HepG2 (cell line): Measurements from ENCODE around the gene MOV10L1. TPM values are rescaled to one million over a fixed set of nuclear protein-coding genes. Genes with fewer than 3 reads are reported as not detected.

Source experiments
- ATAC-seq: fragments of 200-7000 bp; cut with Tn5 transposase; 3 replicates; pipeline ENCODE4 v1.9.1; 2020; ENCODE audit warnings: mild to moderate bottlenecking, moderate library complexity
- BruUV-seq: library from RNA; stranded (reverse); fragments of 400-500 nt; replicated peaks from 2 replicates; lab custom pipeline; 2021; lab: Mats Ljungman, UMichigan
- CTCF ChIA-PET: fragments of 300-600 bp; formaldehyde crosslinking; extraction: SDS; loops from one replicate; lab custom pipeline; 2021; ENCODE audit warnings: low total read pairs, inconsistent platforms, low intra/inter-chr PET ratio; lab: Yijun Ruan, JAX
- POLR2A ChIA-PET: fragments of 350-600 bp; sonication (Branson Sonifier 250); formaldehyde crosslinking; loops from one replicate; lab custom pipeline; 2020; ENCODE audit warnings: antibody characterized with exemption, inconsistent platforms; lab: Yijun Ruan, JAX
- DNase-seq: peaks from one replicate; pipeline ENCODE4 v3.0.0-alpha.2; 2015; ENCODE audit warnings: low spot score
- FAIRE-seq: peaks from 3 replicates; lab custom pipeline; 2011; peaks lifted over from hg19 to GRCh38; lab: Jason Lieb, UNC
- H2AFZ ChIP-seq: one replicate; pipeline ENCODE4 v1.6.1; 2011; ENCODE audit warnings: low read length, inconsistent platforms
- H3K27ac ChIP-seq: fragments of 300-600 bp; 3 replicates; pipeline ENCODE4 v1.8.0; 2011; ENCODE audit warnings: mixed run types, mild to moderate bottlenecking, mixed read lengths, low read length, inconsistent platforms; ENCODE audit not compliant: insufficient read depth; ENCODE audit errors: extremely low read length
- H3K27me3 ChIP-seq, 2 experiments: fragments of 200-600 bp in 1 of 2; 2 replicates in 1 of 2; 3 replicates in 1 of 2; pipeline versions ENCODE4 v1.6.0 to v1.8.0; 2011; ENCODE audit warnings: low read length in 2 of 2, mild to moderate bottlenecking in 2 of 2, moderate library complexity in 2 of 2, inconsistent platforms in 1 of 2; ENCODE audit not compliant: insufficient read depth in 2 of 2, control insufficient read depth in 1 of 2
- H3K36me3 ChIP-seq, 2 experiments: fragments of 200-600 bp in 1 of 2; replicated peaks in 1 of 2; 2 replicates in 1 of 2; 3 replicates in 1 of 2; pipeline versions ENCODE4 v1.5.1 to v1.8.0; 2011; ENCODE audit warnings: low read length in 2 of 2, inconsistent platforms in 1 of 2; ENCODE audit not compliant: insufficient read depth in 2 of 2, control insufficient read depth in 1 of 2
- H3K4me1 ChIP-seq: 2 replicates; pipeline ENCODE4 v1.5.1; 2012; ENCODE audit warnings: low read length, inconsistent platforms; ENCODE audit not compliant: insufficient read depth
- H3K4me2 ChIP-seq: 2 replicates; pipeline ENCODE4 v1.6.0; 2011; ENCODE audit warnings: low read depth, low read length, inconsistent platforms
- H3K4me3 ChIP-seq, 3 experiments: fragments of 200-600 bp in 1 of 3; sonication (generic), shearing (Covaris generic) in 1 of 3; replicated peaks in 1 of 3; 2 replicates each; pipeline ENCODE4 v1.5.1; 2011 to 2016; ENCODE audit warnings: low read length in 3 of 3, inconsistent platforms in 2 of 3, low read depth in 2 of 3, mild to moderate bottlenecking in 2 of 3, control low read depth in 1 of 3, mixed read lengths in 1 of 3; ENCODE audit not compliant: insufficient read depth in 1 of 3
- H3K79me2 ChIP-seq: one replicate; pipeline ENCODE4 v1.6.1; 2011; ENCODE audit warnings: low read length, inconsistent platforms; ENCODE audit not compliant: insufficient read depth
- H3K9ac ChIP-seq: 2 replicates; pipeline ENCODE4 v1.6.0; 2011; ENCODE audit warnings: mild to moderate bottlenecking, low read depth, low read length, inconsistent platforms; ENCODE audit not compliant: insufficient read depth
- H3K9me3 ChIP-seq: 2 replicates; pipeline ENCODE4 v1.5.1; 2012; ENCODE audit warnings: mild to moderate bottlenecking, low read length
- H4K20me1 ChIP-seq: 2 replicates; pipeline ENCODE4 v1.6.0; 2011; ENCODE audit warnings: inconsistent platforms, mild to moderate bottlenecking, low read length, moderate library complexity; ENCODE audit not compliant: insufficient read depth
- ARNTL ChIP-seq: sonication (generic); formaldehyde crosslinking; IDR thresholded peaks from 2 replicates; pipeline ENCODE4 v1.4.0; 2020; ENCODE audit warnings: mild to moderate bottlenecking, missing genetic modification reagents
- CENPX ChIP-seq: sonication (generic); formaldehyde crosslinking; IDR thresholded peaks from 2 replicates; pipeline ENCODE4 v1.9.0; 2021; ENCODE audit warnings: mild to moderate bottlenecking, missing genetic modification reagents, moderate library complexity
- HNRNPK ChIP-seq: fragments of 200-400 bp; formaldehyde crosslinking; IDR thresholded peaks from 2 replicates; pipeline ENCODE4 v1.6.1; 2018; ENCODE audit warnings: low read length, low read depth, moderate library complexity, mild to moderate bottlenecking; ENCODE audit not compliant: poor library complexity, severe bottlenecking
- HNRNPLL ChIP-seq: fragments of 200-400 bp; formaldehyde crosslinking; IDR thresholded peaks from 2 replicates; pipeline ENCODE4 v1.6.1; 2017; ENCODE audit warnings: mild to moderate bottlenecking, low read depth, low read length; ENCODE audit not compliant: poor library complexity, severe bottlenecking
- PHF20 ChIP-seq: sonication (generic); formaldehyde crosslinking; IDR thresholded peaks from 2 replicates; pipeline ENCODE4 v1.5.0; 2020; ENCODE audit warnings: mild to moderate bottlenecking, missing genetic modification reagents
- SP4 ChIP-seq: sonication (generic); formaldehyde crosslinking; IDR thresholded peaks from 2 replicates; pipeline ENCODE4 v1.8.1; 2023; ENCODE audit warnings: mild to moderate bottlenecking, missing genetic modification reagents
- SRSF9 ChIP-seq: fragments of 200-400 bp; formaldehyde crosslinking; IDR thresholded peaks from 2 replicates; pipeline ENCODE4 v1.6.1; 2018; ENCODE audit warnings: borderline replicate concordance, mild to moderate bottlenecking, low read depth, low read length; ENCODE audit not compliant: insufficient read depth, poor library complexity, severe bottlenecking
- STAG1 ChIP-seq: sonication (generic); formaldehyde crosslinking; IDR thresholded peaks from 2 replicates; pipeline ENCODE4 v1.4.0; 2020; ENCODE audit warnings: missing genetic modification reagents
- XRCC5 ChIP-seq: fragments of 200-400 bp; formaldehyde crosslinking; optimal IDR thresholded peaks from 2 replicates; pipeline ENCODE3; 2017; ENCODE audit warnings: mild to moderate bottlenecking, low read length
- ZFP62 ChIP-seq: sonication (generic); formaldehyde crosslinking; IDR thresholded peaks from 2 replicates; pipeline ENCODE4 v1.4.0; 2020; ENCODE audit warnings: missing genetic modification reagents
- ZFY ChIP-seq: sonication (generic); formaldehyde crosslinking; IDR thresholded peaks from 2 replicates; pipeline ENCODE4 v1.4.0; 2020; ENCODE audit warnings: missing genetic modification reagents
- ZNF205 ChIP-seq: IDR thresholded peaks from 2 replicates; pipeline ENCODE4 v1.6.1; 2018; ENCODE audit warnings: missing biosample characterization, missing genetic modification reagents
- ZNF264 ChIP-seq: sonication (generic); formaldehyde crosslinking; IDR thresholded peaks from 2 replicates; pipeline ENCODE4 v1.4.0; 2020; ENCODE audit warnings: missing genetic modification reagents
- ZNF383 ChIP-seq: sonication (generic); formaldehyde crosslinking; IDR thresholded peaks from 2 replicates; pipeline ENCODE4 v1.4.0; 2020; ENCODE audit warnings: missing genetic modification reagents, mild to moderate bottlenecking, borderline replicate concordance
- ZNF496 ChIP-seq: sonication (generic); formaldehyde crosslinking; IDR thresholded peaks from 2 replicates; pipeline ENCODE4 v1.8.1; 2023; ENCODE audit warnings: mild to moderate bottlenecking, moderate library complexity, missing genetic modification reagents; ENCODE audit not compliant: insufficient replicate concordance
- ZNF720 ChIP-seq: sonication (generic); formaldehyde crosslinking; IDR thresholded peaks from 2 replicates; pipeline ENCODE4 v1.4.0; 2020; ENCODE audit warnings: missing genetic modification reagents
- WGBS: methylation state at CpG from one replicate; pipeline ENCODE4 v1.1.6; 2017; ENCODE audit warnings: low lambda C conversion rate; 5-methylcytosine and 5-hydroxymethylcytosine counted together
- in situ Hi-C: cut with HindIII; loops from 2 replicates; pipeline ENCODE4 v1.10.0; 2017; ENCODE audit warnings: low pct_unique_long_range_greater_than_20kb; ENCODE audit not compliant: extremely low pct_ligation_motif_present
- intact Hi-C: fragments of 100-400 bp; cut with micrococcal nuclease; formaldehyde crosslinking; loops from one replicate; pipeline ENCODE4 v1.10.0; 2022; ENCODE audit not compliant: unreplicated experiment
- polyA plus RNA-seq, 8 experiments: library from polyadenylated mRNA; depleted of rRNA in 3 of 8; stranded (reverse) in 7 of 8; unstranded in 1 of 8; fragments of >200 nt; fragmentation: Illumina TruSeq in 4 of 8; extraction: Trizol in 4 of 8; gene quantifications; 2 replicates each; pipeline versions ENCODE4 v1.2.1 to v1.2.3, GENCODE V29; 2011 to 2016; ENCODE audit warnings: low read depth in 4 of 8, missing spikeins in 1 of 8, mixed read lengths in 1 of 8; ENCODE audit not compliant: insufficient read depth in 1 of 8
- total RNA-seq, 5 experiments: library from RNA; depleted of rRNA; stranded (reverse); fragments of >200 nt; fragmentation: Illumina TruSeq; extraction: Trizol; gene quantifications; 2 replicates each; pipeline ENCODE4 v1.2.3, GENCODE V29; 2016; ENCODE audit warnings: low read depth in 1 of 5
- TF ChIP-seq, protein P1 (sequence below): sonication (generic); formaldehyde crosslinking; IDR thresholded peaks from 2 replicates; pipeline ENCODE4 v1.4.0; 2020; ENCODE audit warnings: missing genetic modification reagents, borderline replicate concordance

MOV10L1 gene
- total and polyA plus RNA-seq, 2 of the 13 experiments (the other 11 are each of a cell fraction or from before 2014, with no cell fraction given) = 0.11 to 0.12 TPM

DNA sequence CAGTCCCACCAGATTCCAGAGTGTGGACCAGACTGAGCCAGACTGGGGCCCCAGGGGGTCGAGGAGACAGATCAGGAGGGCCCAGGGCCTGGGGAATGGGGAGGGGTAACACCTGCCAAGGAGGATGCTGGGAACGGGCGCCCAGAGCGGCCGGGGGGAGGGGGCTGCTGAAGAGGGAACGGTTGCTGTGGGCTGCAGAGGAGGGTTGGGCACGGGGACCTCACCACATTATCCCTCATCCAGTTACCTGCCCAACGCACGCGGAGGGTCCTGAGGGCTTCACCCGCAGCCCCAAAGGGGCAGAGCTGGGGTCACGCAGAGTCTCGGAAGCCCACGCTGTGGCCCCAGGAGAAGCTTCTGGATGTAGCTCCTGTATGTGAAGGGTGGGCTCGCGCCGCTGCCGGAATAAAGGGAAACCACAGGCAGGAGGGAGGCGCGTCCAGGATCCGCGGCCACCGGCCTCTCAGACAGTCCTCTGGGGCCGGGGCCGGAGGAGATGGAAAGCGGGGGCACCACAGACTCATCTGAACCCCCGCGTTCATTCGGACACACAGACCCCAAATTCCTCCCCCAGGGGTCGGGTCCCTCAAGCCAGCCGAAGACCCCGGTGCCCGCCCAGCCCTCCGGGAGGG lies 110.1 kb downstream of the MOV10L1 start (continued):
- TF ChIP-seq, protein P1, sequence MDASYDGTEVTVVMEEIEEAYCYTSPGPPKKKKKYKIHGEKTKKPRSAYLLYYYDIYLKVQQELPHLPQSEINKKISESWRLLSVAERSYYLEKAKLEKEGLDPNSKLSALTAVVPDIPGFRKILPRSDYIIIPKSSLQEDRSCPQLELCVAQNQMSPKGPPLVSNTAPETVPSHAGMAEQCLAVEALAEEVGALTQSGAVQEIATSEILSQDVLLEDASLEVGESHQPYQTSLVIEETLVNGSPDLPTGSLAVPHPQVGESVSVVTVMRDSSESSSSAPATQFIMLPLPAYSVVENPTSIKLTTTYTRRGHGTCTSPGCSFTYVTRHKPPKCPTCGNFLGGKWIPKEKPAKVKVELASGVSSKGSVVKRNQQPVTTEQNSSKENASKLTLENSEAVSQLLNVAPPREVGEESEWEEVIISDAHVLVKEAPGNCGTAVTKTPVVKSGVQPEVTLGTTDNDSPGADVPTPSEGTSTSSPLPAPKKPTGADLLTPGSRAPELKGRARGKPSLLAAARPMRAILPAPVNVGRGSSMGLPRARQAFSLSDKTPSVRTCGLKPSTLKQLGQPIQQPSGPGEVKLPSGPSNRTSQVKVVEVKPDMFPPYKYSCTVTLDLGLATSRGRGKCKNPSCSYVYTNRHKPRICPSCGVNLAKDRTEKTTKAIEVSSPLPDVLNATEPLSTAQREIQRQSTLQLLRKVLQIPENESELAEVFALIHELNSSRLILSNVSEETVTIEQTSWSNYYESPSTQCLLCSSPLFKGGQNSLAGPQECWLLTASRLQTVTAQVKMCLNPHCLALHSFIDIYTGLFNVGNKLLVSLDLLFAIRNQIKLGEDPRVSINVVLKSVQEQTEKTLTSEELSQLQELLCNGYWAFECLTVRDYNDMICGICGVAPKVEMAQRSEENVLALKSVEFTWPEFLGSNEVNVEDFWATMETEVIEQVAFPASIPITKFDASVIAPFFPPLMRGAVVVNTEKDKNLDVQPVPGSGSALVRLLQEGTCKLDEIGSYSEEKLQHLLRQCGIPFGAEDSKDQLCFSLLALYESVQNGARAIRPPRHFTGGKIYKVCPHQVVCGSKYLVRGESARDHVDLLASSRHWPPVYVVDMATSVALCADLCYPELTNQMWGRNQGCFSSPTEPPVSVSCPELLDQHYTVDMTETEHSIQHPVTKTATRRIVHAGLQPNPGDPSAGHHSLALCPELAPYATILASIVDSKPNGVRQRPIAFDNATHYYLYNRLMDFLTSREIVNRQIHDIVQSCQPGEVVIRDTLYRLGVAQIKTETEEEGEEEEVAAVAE (CRISPR knock-in tag) = no peak
- TF ChIP-seq STAG1 (CRISPR knock-in tag) = no peak
- TF ChIP-seq HNRNPLL = peak; percentile 16

DNA sequence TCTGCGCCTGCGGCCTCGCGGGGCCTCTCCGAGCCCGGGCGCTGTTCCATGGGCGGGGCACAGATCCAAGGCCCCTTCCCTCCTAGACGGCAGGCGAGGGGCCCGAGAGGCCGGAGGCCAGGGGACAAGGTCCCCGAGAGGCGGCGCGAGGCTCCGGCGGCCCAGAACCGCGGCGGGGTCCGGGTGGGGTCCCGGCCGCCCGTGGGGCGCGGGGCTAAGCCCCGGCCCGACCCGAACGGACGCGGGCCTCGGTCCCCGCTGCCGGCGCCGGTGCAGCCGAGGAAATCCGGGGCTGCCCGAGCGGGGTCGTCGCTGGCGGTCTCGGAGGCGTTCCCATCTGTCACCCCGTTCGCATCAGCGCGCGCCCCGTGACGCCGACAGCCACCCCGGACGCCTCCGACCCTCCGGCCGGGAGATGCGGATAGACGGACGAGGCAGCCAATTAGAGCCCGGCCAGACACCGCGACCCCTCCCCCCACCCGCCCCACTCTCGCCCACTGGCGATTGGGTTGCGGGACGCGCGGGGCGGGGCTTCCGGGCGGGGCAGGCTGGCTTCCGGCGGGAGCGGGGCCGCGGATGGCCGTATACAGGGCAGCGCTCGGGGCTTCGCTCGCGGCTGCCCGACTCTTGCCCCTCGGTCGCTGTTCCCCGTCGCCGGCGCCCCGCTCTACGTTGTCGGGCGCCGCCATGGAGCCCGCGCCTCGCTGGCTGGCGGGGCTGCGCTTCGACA lies 110.8 kb downstream of the MOV10L1 start, which contains the start of gene SELENOO:
TSS of gene SELENOO (plus strand) at position 551 of the 730 bp plus-strand sequence. CDS start at position 577, 26 bp downstream.
- ATAC-seq (peak; percentile 80), FAIRE-seq (peak; percentile 48), DNase-seq (peak; percentile 75)
- H3K27ac ChIP-seq = peak within 1 kb of the TSS; percentile 73
- H3K36me3 ChIP-seq = peaks cover 5 to 7% of the 10 kb centered on the region in 2 experiments; a peak in 3 of 5 replicates
- no peaks in the 10 kb centered on the region for H3K9me3 ChIP-seq
- H3K4me3 ChIP-seq = peak within 1 kb of the TSS; percentile 70 to 91 (median 88)
- CTCF ChIA-PET = no interaction called here
- WGBS = no CpG with 5 or more reads among the region's 105 CpGs
- POLR2A ChIA-PET = no interaction called here
- in situ Hi-C loops = no loop called here
- H2AFZ ChIP-seq = no peak within 1 kb of the TSS
- peaks cover 14% of the 10 kb centered on the region for H3K79me2 ChIP-seq
- H3K4me1 ChIP-seq = peaks cover 38% of the 10 kb centered on the region
- BruUV-seq = TSS peak; percentile 81
- H4K20me1 ChIP-seq = peaks cover 11% of the 10 kb centered on the region
- peak within 1 kb of the TSS; percentile 99 for H3K4me2 ChIP-seq
- no peaks in the 10 kb centered on the region for H3K27me3 ChIP-seq
- intact Hi-C loops = no loop called here
- H3K9ac ChIP-seq = peak within 1 kb of the TSS; percentile 74
- TF ChIP-seq ZNF264 (CRISPR knock-in tag) (no peak), ZFP62 (CRISPR knock-in tag) (no peak), HNRNPK (no peak), CENPX (CRISPR knock-in tag) (no peak), ZNF205 (CRISPR knock-in tag) (no peak), ZNF496 (CRISPR knock-in tag) (no peak), ZNF383 (CRISPR knock-in tag) (no peak), PHF20 (CRISPR knock-in tag) (no peak), ZFY (CRISPR knock-in tag) (peak; percentile 67; the same call in 1 of the 2 replicates), ZNF720 (no peak), XRCC5 (no peak), ARNTL (CRISPR knock-in tag) (0 out of 2 replicates have a peak, but pooled peaks have one; percentile 20), SP4 (peak; percentile 61; the same call in 1 of the 2 replicates), SRSF9 (no peak)
